GM08714 (cell line): ENCODE measurements around the gene LSM3.

Experiments used
- H3K4me3 ChIP-seq: fragments of 200-500 bp; sonication (Bioruptor generic); 2 replicates; pipeline ENCODE4 v1.5.1; 2014; ENCODE audit warnings: mild to moderate bottlenecking, low read length, inconsistent platforms
- ZNF274 ChIP-seq: IDR thresholded peaks from 2 replicates; pipeline ENCODE4 v1.6.1; 2012; ENCODE audit warnings: mild to moderate bottlenecking, low read depth, low read length

LSM3 gene

GRCh38 chr3:14181253-14181652 is 2.6 kb downstream of the LSM3 start:
- no peak for TF ChIP-seq ZNF274

GRCh38 chr3:14183015-14183577 is 4.5 kb downstream of the LSM3 start:
- no peak for TF ChIP-seq ZNF274
- H3K4me3 ChIP-seq: no peak overlapping the region

More at GRCh38 chr3:14181253-14181652, 2.6 kb downstream of the LSM3 start:
- no peak overlapping the region for H3K4me3 ChIP-seq

DNA sequence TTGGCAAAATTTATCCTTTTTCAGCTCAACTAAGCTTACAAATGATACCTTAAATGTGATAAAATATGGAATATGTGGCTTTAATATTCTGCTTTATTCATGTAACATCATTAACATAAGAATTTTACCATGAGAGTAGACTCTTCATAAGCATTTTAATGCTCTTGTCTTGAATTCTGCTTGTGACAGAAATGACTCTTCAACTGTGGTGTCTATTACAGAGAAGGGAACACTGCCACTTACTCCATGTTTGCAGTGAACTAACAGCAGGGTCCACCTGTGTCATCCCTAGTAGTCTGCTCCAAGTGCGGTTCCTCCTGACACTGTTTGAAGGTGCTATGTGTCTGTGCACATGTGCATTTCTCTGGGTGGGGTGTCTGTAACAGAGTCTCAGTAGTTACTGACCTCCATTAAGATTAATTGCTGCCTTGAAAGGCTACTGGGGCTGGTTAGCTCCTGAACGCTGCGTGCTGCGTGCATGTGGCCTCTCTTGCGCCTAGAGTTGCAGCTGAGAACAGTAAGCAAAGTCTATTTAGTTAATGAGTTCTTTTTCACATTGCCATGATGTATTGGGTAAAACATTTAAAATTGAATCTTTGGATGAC is 8.3 kb downstream of the LSM3 start:
- no peak overlapping the region for H3K4me3 ChIP-seq
- no peak for TF ChIP-seq ZNF274

GRCh38 chr3:14188041-14188754 is 9.6 kb downstream of the LSM3 start:
- no peak for TF ChIP-seq ZNF274
- no peak overlapping the region for H3K4me3 ChIP-seq

- TF ChIP-seq ZNF274: no peak
- H3K4me3 ChIP-seq: no peak overlapping the region
Observed at GRCh38 chr3:14194865-14195264, 16.2 kb downstream of the LSM3 start.

GRCh38 chr3:14199641-14200040 is 21.0 kb downstream of the LSM3 start:
- TF ChIP-seq ZNF274: no peak
- no peak overlapping the region for H3K4me3 ChIP-seq

- no peak for TF ChIP-seq ZNF274
- H3K4me3 ChIP-seq: no peak overlapping the region
Observed at GRCh38 chr3:14200276-14200675, 21.7 kb downstream of the LSM3 start.

- H3K4me3 ChIP-seq: no peak overlapping the region
- TF ChIP-seq ZNF274: no peak
Observed at GRCh38 chr3:14200841-14201240, 22.2 kb downstream of the LSM3 start.

DNA sequence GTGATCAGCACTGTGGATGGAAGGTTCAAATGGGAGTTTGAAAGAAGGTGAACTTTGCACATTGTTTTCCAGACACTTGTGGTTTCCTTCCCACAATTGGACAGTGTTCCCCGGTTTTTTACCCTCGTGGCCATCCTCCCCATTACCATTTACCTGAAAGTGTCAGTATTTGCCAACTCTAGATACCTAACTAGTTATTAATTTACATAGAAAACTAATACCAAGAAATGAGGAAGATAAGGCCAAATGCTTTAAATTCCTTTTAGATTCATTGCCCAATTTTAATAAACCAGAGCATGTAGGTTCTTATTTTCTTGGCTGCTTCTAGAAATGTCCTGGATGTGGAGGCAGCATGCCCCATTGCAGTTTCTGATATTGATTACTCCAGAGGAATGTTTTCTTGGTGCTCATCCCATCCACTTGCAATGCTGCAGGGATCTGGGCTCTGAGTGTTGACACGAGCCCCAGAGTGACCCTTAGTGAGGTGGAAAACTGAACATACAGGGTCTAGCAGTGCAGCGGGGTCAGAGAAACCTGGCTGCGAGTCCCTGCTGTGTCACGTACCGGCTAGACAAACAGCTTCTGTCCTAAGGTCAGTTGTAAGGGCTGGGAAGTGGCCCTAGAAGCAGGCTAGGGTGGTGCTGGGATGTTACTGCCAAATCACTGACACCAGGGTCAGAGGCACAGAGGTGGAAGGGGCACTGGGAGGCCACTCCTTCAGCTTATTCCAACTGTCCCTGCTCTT is 23.5 kb downstream of the LSM3 start:
- H3K4me3 ChIP-seq: no peak overlapping the region
- TF ChIP-seq ZNF274: no peak

DNA sequence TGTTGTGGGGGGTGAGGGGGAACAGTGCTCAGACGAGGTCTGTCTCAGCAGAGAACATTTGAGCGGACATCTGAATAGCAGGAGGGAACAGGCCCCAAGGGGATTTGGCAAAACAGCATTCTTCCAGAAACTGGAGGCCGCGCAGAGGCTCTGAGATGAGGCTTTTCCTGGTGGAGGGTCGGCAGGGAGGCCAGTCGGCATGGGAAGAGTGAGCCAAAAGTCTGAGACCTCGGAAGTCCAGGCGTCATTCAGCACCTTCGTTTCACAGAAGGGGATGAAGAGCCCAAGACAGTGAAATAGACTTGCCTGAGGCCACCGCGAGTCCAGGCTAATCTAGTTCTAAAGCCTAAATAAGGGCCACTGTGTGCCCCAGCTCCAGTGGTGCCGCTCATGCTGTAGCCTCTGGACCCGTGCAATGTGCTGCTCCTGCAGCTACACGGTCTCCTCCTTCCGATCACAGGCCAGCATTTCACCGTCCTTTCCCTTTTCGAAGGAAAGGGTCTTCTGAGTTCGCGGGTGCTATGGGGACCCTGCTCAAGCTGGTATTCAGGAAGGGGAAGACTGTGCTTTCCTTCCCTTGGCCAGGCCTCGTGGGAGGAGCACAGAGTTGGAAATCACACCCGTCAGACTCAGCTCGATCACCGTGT is 24.4 kb downstream of the LSM3 start:
- TF ChIP-seq ZNF274: no peak
- H3K4me3 ChIP-seq: no peak overlapping the region

DNA sequence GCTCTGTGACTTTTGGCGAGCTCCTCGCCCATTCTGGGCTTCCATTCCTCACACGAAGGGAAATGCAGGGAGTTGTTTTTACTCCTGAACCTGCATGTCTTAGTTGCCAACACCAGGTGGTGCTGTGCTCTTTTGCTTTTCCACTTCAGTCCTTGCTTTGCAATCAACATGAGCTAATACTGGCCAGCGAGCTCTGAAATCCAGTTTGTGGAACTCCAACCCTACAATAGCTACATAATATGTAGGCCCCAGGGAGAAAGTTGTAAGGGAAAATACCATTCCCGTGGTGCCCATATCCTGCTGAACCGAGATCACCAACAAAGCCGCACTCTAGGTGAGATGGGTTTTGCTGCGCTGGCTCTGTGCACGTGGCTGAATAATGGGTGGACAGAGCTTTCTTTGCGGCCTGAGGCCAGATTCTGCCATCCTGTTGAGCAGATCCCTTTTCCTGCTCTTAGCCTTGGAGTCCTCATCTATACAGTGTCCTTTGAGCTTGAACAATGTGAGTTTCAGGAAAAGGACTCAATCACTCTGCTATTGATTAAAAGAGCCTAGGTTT is 25.0 kb downstream of the LSM3 start:
- no peak overlapping the region for H3K4me3 ChIP-seq

GRCh38 chr3:14204515-14205284 is 26.1 kb downstream of the LSM3 start:
- no peak overlapping the region for H3K4me3 ChIP-seq
- TF ChIP-seq ZNF274: no peak

More for the DNA sequence above, 25.0 kb downstream of the LSM3 start:
- TF ChIP-seq ZNF274: no peak

DNA sequence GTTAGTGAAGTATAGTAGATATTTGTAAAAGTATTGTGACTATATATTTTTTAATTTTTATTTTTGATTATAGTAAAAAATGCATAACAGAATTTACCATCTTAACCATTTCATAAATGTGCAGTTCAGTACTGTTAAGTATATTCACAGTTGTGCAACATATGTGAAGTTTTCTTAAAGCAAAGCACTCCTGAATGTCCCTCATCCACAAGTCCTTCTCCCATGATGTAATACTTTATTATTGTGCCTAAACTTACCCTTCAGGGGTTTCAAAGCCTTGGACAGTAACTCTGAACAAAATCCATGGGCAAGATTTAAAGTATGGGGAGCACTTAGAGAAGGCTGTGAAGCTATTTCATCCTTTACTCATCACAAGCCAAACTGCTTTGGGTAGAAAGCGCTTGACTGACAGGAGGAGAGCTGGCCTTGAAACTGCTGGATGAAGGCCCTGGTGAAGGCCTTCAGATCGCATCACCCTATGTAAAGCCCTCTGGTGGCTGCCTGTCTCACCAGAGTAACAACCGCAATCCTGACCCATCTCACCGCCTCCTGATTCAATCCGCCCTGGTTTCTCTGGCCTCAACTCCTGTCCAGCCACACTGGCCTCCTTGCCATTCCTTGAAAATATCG is 28.0 kb downstream of the LSM3 start:
- H3K4me3 ChIP-seq: no peak overlapping the region
- no peak for TF ChIP-seq ZNF274
